Activated naive CD8-positive, alpha-beta T cell treated with anti-CD3 and anti-CD28 coated beads, Interleukin-2, amount 10 ng/mL, durations not matched to agents 7 days and 5 days (primary cell): Measurements from ENCODE around the gene IGF2BP1. TPM values are rescaled to one million over a fixed set of nuclear protein-coding genes. Genes with fewer than 3 reads are reported as not detected.
A peak's percentile ranks its signal among the peaks of the same experiment; 100 is the strongest.
"Not testable (repeated sequence)": the region's sequence is repeated elsewhere in the genome, so short reads cannot be mapped to it uniquely, and the experiment has no call there.

Source experiments
- ATAC-seq: fragments of 150-1000 bp; cut with Tn5 transposase; one replicate; pipeline ENCODE4 v1.10.0; 2021; ENCODE audit warnings: low read depth, moderate library complexity
- POLR2A ChIA-PET: fragments of 350-600 bp; sonication (Branson Sonifier 250); formaldehyde crosslinking; loops from one replicate; lab custom pipeline; 2021; ENCODE audit warnings: antibody characterized with exemption; lab: Charles Lee
- DNase-seq: peaks from one replicate; pipeline ENCODE4 v3.0.0; 2021
- H3K27ac Mint-ChIP-seq: one replicate; pipeline ENCODE4 v1.8.0; 2022; ENCODE audit warnings: mild to moderate bottlenecking, mixed read lengths
- H3K27me3 Mint-ChIP-seq: one replicate; pipeline ENCODE4 v1.8.0; 2022; ENCODE audit warnings: mild to moderate bottlenecking, moderate library complexity, mixed read lengths
- H3K36me3 Mint-ChIP-seq: one replicate; pipeline ENCODE4 v1.8.0; 2021; ENCODE audit warnings: mild to moderate bottlenecking, mixed read lengths
- H3K4me1 Mint-ChIP-seq: one replicate; pipeline ENCODE4 v1.8.0; 2021; ENCODE audit warnings: mixed read lengths
- H3K4me3 Mint-ChIP-seq: one replicate; pipeline ENCODE4 v1.8.0; 2022; ENCODE audit warnings: mild to moderate bottlenecking, moderate library complexity, mixed read lengths
- H3K9me3 Mint-ChIP-seq: one replicate; pipeline ENCODE4 v1.8.0; 2021; ENCODE audit warnings: mixed read lengths
- total RNA-seq, 2 experiments: library from RNA; stranded (reverse); gene quantifications; one replicate each; pipeline ENCODE4 v1.2.3, GENCODE V29; 2021

Gene IGF2BP1
- total RNA-seq, 2 experiments from 2014 or later: not detected

GRCh38 chr17:49018748-49019147 is 21.6 kb downstream of the IGF2BP1 start:
- H3K4me3 Mint-ChIP-seq: no peak overlapping the region
- H3K4me1 Mint-ChIP-seq: no peaks in the 10 kb centered on the region
- no peak overlapping the region for H3K27ac Mint-ChIP-seq
- H3K36me3 Mint-ChIP-seq: no peaks in the 10 kb centered on the region
- POLR2A ChIA-PET: no interaction called here
- ATAC-seq: no peak
- H3K27me3 Mint-ChIP-seq: peaks cover 28% of the 10 kb centered on the region
- no peaks in the 10 kb centered on the region for H3K9me3 Mint-ChIP-seq
- no peak for DNase-seq

GRCh38 chr17:49020609-49021008 is 23.4 kb downstream of the IGF2BP1 start:
- H3K27ac Mint-ChIP-seq: no peak overlapping the region
- H3K9me3 Mint-ChIP-seq: no peaks in the 10 kb centered on the region
- no peak for DNase-seq
- POLR2A ChIA-PET: no interaction called here
- H3K36me3 Mint-ChIP-seq: no peaks in the 10 kb centered on the region
- H3K4me3 Mint-ChIP-seq: no peak overlapping the region
- peaks cover 13% of the 10 kb centered on the region for H3K27me3 Mint-ChIP-seq
- ATAC-seq: no peak
- H3K4me1 Mint-ChIP-seq: no peaks in the 10 kb centered on the region

DNA sequence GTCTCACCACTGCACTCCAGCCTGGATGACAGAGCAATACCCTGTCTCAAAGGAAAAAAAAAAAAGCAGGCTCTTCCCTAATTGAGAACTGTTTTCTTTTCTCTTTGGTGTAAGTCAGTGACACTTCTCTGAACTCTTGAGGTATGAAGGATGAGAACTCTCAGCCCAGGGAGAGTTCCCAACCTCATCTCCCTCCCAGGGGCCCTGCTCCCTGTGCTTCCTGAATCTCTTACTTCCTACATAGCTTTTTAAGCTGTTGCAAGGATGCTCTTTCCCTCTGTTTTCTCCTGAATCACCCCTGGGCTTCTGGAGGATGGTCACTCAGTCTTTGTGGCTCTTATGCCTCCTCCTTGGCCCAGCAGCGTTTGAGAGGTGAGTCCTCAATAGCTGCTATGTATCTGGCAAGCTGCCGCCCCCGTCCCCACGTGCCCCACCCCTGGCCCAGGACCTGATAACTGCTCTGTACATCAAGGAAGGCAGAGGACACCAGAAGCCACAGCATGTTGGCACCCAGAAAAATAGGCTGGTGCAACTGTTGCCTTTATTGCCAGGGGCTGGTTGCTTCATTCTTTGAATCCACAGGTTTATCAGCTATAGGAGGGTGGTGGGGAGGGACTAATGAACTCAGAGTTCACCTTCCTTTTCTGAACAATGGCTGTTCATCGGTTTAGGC is 24.0 kb downstream of the IGF2BP1 start:
- Mint-ChIP-seq H3K36me3 (no peaks in the 10 kb centered on the region), H3K27ac (no peak overlapping the region), H3K9me3 (no peaks in the 10 kb centered on the region), H3K4me3 (no peak overlapping the region), H3K27me3 (peaks cover 8% of the 10 kb centered on the region), H3K4me1 (no peaks in the 10 kb centered on the region)
- POLR2A ChIA-PET: interaction anchor here (0.6 kb wide), 1 partner anchor 510 kb away, joined by 4 read pairs; no protein-coding TSS in a partner anchor
- ATAC-seq: no peak
- DNase-seq: no peak

DNA sequence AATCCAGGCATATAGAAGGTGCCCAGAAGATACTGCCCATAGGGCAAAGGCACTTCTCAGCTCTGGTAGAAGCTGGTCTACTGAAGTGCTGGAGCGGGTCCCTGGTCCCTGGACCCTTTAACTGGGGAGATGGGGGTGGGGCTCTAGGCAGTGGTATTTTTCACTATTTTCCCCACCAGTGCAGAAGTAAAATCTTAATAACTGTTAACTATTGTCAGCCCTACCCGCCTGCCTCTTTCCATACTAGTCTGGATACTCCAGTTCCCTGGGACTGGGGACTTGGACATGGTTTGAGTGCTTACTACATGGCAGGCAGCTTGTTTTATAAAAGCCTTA is 24.6 kb downstream of the IGF2BP1 start:
- Mint-ChIP-seq H3K9me3 (no peaks in the 10 kb centered on the region), H3K4me3 (no peak overlapping the region), H3K36me3 (no peaks in the 10 kb centered on the region), H3K4me1 (peaks cover 2% of the 10 kb centered on the region), H3K27ac (no peak overlapping the region), H3K27me3 (peaks cover 5% of the 10 kb centered on the region)
- ATAC-seq: no peak
- DNase-seq: no peak
- POLR2A ChIA-PET: interaction anchor here (0.6 kb wide), 1 partner anchor 510 kb away, joined by 4 read pairs; no protein-coding TSS in a partner anchor

GRCh38 chr17:49022391-49022941 is 25.3 kb downstream of the IGF2BP1 start:
- Mint-ChIP-seq H3K9me3 (no peaks in the 10 kb centered on the region), H3K36me3 (no peaks in the 10 kb centered on the region), H3K4me1 (peaks cover 2% of the 10 kb centered on the region), H3K27ac (no peak overlapping the region), H3K4me3 (no peak overlapping the region), H3K27me3 (no peaks in the 10 kb centered on the region)
- ATAC-seq: no peak
- no peak for DNase-seq
- POLR2A ChIA-PET: no interaction called here

GRCh38 chr17:49024523-49024922 is 27.3 kb downstream of the IGF2BP1 start:
- Mint-ChIP-seq H3K36me3 (no peaks in the 10 kb centered on the region), H3K27ac (no peak overlapping the region), H3K4me3 (no peak overlapping the region), H3K4me1 (peaks cover 2% of the 10 kb centered on the region), H3K9me3 (no peaks in the 10 kb centered on the region), H3K27me3 (peaks cover 2% of the 10 kb centered on the region)
- DNase-seq: no peak
- POLR2A ChIA-PET: no interaction called here
- no peak for ATAC-seq

DNA sequence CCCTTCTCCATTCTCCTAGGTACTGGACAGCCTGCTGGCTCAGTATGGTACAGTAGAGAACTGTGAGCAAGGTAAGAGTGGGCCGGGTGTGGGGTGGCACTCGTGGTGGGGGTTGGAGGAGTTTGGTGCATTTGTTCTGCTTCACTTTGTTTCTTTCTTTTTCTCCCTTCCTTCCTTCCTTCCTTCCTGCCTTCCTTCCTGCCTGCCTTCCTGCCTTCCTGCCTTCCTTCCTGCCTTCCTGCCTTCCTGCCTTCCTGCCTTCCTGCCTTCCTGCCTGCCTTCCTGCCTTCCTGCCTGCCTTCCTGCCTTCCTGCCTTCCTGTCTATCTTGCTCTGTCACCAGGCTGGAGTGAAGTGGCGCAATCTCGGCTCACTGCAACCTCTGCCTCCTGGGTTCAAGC is 29.3 kb downstream of the IGF2BP1 start:
- POLR2A ChIA-PET, DNase-seq, H3K4me1 Mint-ChIP-seq, H3K27me3 Mint-ChIP-seq, H3K4me3 Mint-ChIP-seq, H3K36me3 Mint-ChIP-seq, H3K9me3 Mint-ChIP-seq, H3K27ac Mint-ChIP-seq, ATAC-seq: not testable (repeated sequence)

DNA sequence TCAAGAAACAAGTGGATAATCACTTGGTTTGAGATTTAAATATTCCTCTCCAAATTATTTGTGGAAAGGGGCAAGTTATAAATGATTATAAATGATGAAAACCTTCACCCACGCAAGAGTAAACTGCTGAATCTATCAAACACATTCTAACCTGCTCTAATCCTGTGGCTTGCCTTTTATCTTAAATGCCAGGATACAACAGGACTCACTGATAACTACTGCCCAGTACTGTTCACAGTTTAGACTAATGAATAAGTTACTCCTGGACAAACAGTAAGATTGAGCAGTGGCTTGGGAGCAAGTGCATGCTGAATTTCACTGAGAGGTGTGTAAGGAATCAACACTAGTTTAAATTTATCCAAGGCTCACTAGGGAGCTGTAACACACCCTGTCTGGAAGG is 31.1 kb downstream of the IGF2BP1 start:
- H3K9me3 Mint-ChIP-seq: no peaks in the 10 kb centered on the region
- ATAC-seq: no peak
- no peaks in the 10 kb centered on the region for H3K36me3 Mint-ChIP-seq
- no peak overlapping the region for H3K4me3 Mint-ChIP-seq
- peaks cover 6% of the 10 kb centered on the region for H3K27me3 Mint-ChIP-seq
- no peak overlapping the region for H3K27ac Mint-ChIP-seq
- DNase-seq: no peak
- POLR2A ChIA-PET: no interaction called here
- peaks cover 3% of the 10 kb centered on the region for H3K4me1 Mint-ChIP-seq

- Mint-ChIP-seq H3K27ac (no peak overlapping the region), H3K36me3 (no peaks in the 10 kb centered on the region), H3K4me1 (peaks cover 3% of the 10 kb centered on the region), H3K9me3 (no peaks in the 10 kb centered on the region), H3K27me3 (peaks cover 6% of the 10 kb centered on the region), H3K4me3 (no peak overlapping the region)
- DNase-seq: no peak
- ATAC-seq: no peak
- POLR2A ChIA-PET: no interaction called here
Observed at GRCh38 chr17:49029801-49030200, 32.6 kb downstream of the IGF2BP1 start.

DNA sequence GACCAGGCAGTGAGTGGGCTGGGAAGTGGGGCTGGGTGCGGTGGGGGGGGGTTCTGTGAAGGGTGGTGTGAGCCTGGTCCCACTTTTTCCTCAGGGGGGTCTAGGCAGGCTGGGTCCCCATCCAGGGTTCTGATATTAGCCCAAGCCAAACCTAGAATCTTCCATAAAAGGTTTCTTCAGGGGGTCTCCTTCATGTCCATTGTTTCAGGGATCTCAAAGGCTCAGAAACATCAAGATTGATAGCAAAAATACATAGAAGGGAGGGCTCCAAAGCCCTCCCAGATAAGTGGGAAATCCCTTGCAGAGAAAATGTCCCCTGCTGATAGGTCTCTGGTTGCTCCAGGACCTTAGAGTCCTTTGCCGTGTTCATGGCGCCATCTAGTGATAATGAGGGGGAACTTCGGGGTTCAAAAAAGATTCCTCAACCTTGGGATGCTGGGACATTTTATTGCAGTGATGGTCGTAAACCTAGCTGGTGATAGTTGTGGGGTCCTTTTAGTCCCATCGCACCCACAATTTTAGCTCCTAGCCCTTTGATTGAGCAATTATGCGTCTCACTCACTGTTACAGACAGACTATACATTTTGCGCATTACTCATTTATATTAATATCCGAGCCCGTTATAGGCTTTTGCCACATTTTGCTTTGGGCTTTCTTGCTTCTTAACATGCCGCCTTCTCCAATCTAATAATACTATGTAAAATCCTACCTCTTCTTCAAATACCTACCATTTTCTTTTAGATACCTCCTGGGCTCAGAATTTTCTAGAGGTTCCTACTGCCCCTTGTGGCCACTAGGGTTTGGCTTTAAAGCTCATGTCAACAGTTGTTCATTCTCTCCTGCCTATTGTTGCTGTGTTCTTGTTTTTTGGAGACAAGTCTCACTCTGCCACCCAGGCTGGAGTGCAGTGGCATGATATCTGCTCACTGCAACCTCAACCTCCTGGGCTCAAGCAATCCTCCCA is 35.1 kb downstream of the IGF2BP1 start:
- ATAC-seq: peak; percentile 78
- Mint-ChIP-seq H3K4me1 (peaks cover 2% of the 10 kb centered on the region), H3K27ac (no peak overlapping the region), H3K27me3 (peaks cover 6% of the 10 kb centered on the region), H3K9me3 (no peaks in the 10 kb centered on the region), H3K4me3 (no peak overlapping the region), H3K36me3 (no peaks in the 10 kb centered on the region)
- POLR2A ChIA-PET: interaction anchor here (0.8 kb wide), 1 partner anchor 85 kb away, joined by 3 read pairs; no protein-coding TSS in a partner anchor
- no peak for DNase-seq

- ATAC-seq (no peak), DNase-seq (peak; percentile 58)
- H3K27ac Mint-ChIP-seq: no peak overlapping the region
- no peak overlapping the region for H3K4me3 Mint-ChIP-seq
- no peaks in the 10 kb centered on the region for H3K36me3 Mint-ChIP-seq
- H3K27me3 Mint-ChIP-seq: peaks cover 4% of the 10 kb centered on the region
- H3K4me1 Mint-ChIP-seq: peaks cover 2% of the 10 kb centered on the region
- H3K9me3 Mint-ChIP-seq: no peaks in the 10 kb centered on the region
- POLR2A ChIA-PET: no interaction called here
Observed at GRCh38 chr17:49035470-49036269, 38.5 kb downstream of the IGF2BP1 start.

- Mint-ChIP-seq H3K27ac (no peak overlapping the region), H3K9me3 (no peaks in the 10 kb centered on the region), H3K4me3 (no peak overlapping the region), H3K36me3 (no peaks in the 10 kb centered on the region), H3K4me1 (peaks cover 2% of the 10 kb centered on the region), H3K27me3 (peaks cover 5% of the 10 kb centered on the region)
- ATAC-seq (no peak), DNase-seq (no peak)
- POLR2A ChIA-PET: no interaction called here
Observed at GRCh38 chr17:49036270-49036626, 39.1 kb downstream of the IGF2BP1 start.

DNA sequence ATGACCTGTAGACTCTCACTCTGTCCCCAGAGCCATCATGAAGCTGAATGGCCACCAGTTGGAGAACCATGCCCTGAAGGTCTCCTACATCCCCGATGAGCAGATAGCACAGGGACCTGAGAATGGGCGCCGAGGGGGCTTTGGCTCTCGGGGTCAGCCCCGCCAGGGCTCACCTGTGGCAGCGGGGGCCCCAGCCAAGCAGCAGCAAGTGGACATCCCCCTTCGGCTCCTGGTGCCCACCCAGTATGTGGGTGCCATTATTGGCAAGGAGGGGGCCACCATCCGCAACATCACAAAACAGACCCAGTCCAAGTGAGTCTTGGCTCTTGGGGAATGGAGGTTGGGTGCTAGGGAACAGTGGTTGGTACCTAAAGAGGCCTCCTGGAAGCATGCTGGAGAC is 41.0 kb downstream of the IGF2BP1 start:
- Mint-ChIP-seq H3K36me3 (no peaks in the 10 kb centered on the region), H3K4me1 (no peaks in the 10 kb centered on the region), H3K27ac (no peak overlapping the region), H3K27me3 (peaks cover 6% of the 10 kb centered on the region), H3K4me3 (no peak overlapping the region), H3K9me3 (no peaks in the 10 kb centered on the region)
- POLR2A ChIA-PET: no interaction called here
- no peak for ATAC-seq
- DNase-seq: no peak
